Keratinocyte (primary cell): ENCODE measurements around the gene NMBR. TPM values are rescaled to one million over a fixed set of nuclear protein-coding genes. Genes with fewer than 3 reads are reported as not detected.
"Not testable (repeated sequence)": the region's sequence is repeated elsewhere in the genome, so short reads cannot be mapped to it uniquely, and the experiment has no call there.

ENCODE experiments used
- DNase-seq: peaks from one replicate; pipeline ENCODE4 v3.0.0-alpha.2; 2011; ENCODE audit warnings: low read depth, missing footprints, low spot score
- FAIRE-seq: peaks from 2 replicates; lab custom pipeline; 2011; peaks lifted over from hg19 to GRCh38; lab: Jason Lieb, UNC
- H2AFZ ChIP-seq: 2 replicates; pipeline ENCODE4 v1.6.0; 2012; ENCODE audit warnings: low read length, control low read depth, inconsistent platforms; ENCODE audit not compliant: control insufficient read depth
- H3K27ac ChIP-seq: 2 replicates; pipeline ENCODE4 v1.5.1; 2011; ENCODE audit warnings: low read length; ENCODE audit not compliant: control insufficient read depth, insufficient read depth
- H3K27me3 ChIP-seq: 3 replicates; pipeline ENCODE4 v1.6.0; 2011; ENCODE audit warnings: low read length; ENCODE audit not compliant: control insufficient read depth, insufficient read depth; ENCODE audit errors: extremely low read depth
- H3K36me3 ChIP-seq, 2 experiments: 2 replicates in 1 of 2; 3 replicates in 1 of 2; pipeline ENCODE4 v1.5.1; 2011; ENCODE audit warnings: low read length in 2 of 2, mild to moderate bottlenecking in 1 of 2; ENCODE audit not compliant: control insufficient read depth in 2 of 2, insufficient read depth in 2 of 2; ENCODE audit errors: extremely low read depth in 1 of 2
- H3K4me1 ChIP-seq: 3 replicates; pipeline ENCODE4 v1.5.1; 2011; ENCODE audit warnings: low read length; ENCODE audit not compliant: control insufficient read depth, insufficient read depth; ENCODE audit errors: extremely low read depth
- H3K4me2 ChIP-seq: 3 replicates; pipeline ENCODE4 v1.6.0; 2011; ENCODE audit warnings: low read depth, low read length; ENCODE audit not compliant: control insufficient read depth, insufficient read depth; ENCODE audit errors: extremely low read depth
- H3K4me3 ChIP-seq, 3 experiments: fragments of 200-600 bp in 1 of 3; sonication (generic) in 1 of 3; 2 replicates in 2 of 3; 3 replicates in 1 of 3; pipeline ENCODE4 v1.5.1; 2011 to 2016; ENCODE audit warnings: low read length in 3 of 3, mild to moderate bottlenecking in 3 of 3, control low read depth in 2 of 3, inconsistent platforms in 1 of 3, low read depth in 1 of 3, mixed read lengths in 1 of 3, mixed run types in 1 of 3, moderate library complexity in 1 of 3; ENCODE audit not compliant: control insufficient read depth in 2 of 3, insufficient read depth in 2 of 3; ENCODE audit errors: extremely low read depth in 1 of 3
- H3K79me2 ChIP-seq: 2 replicates; pipeline ENCODE4 v1.6.0; 2012; ENCODE audit warnings: low read length; ENCODE audit not compliant: control insufficient read depth, insufficient read depth
- H3K9ac ChIP-seq: 3 replicates; pipeline ENCODE4 v1.6.0; 2011; ENCODE audit warnings: low read length; ENCODE audit not compliant: control insufficient read depth, insufficient read depth; ENCODE audit errors: extremely low read depth
- H3K9me1 ChIP-seq: 3 replicates; pipeline ENCODE4 v1.6.0; 2011; ENCODE audit warnings: low read length; ENCODE audit not compliant: control insufficient read depth, insufficient read depth; ENCODE audit errors: extremely low read depth
- H3K9me3 ChIP-seq: 2 replicates; pipeline ENCODE4 v1.5.1; 2012; ENCODE audit warnings: low read depth, low read length; ENCODE audit not compliant: control insufficient read depth
- H4K20me1 ChIP-seq: 3 replicates; pipeline ENCODE4 v1.6.0; 2011; ENCODE audit warnings: low read length; ENCODE audit not compliant: control insufficient read depth, insufficient read depth; ENCODE audit errors: extremely low read depth
- EZH2 ChIP-seq: IDR thresholded peaks from one replicate; pipeline ENCODE4 v1.6.1; 2012; ENCODE audit warnings: inconsistent platforms, mild to moderate bottlenecking, low read length, moderate library complexity
- dilution Hi-C: fragments of 300-500 bp; cut with MboI; formaldehyde crosslinking; loops from one replicate; pipeline ENCODE4 v1.7.0; 2020; ENCODE audit warnings: low sequenced_read_pairs; ENCODE audit not compliant: extremely low pct_ligation_motif_present
- polyA plus RNA-seq, 5 experiments: library from polyadenylated mRNA; depleted of rRNA in 3 of 5; stranded (reverse) in 3 of 5; stranded (forward) in 1 of 5; unstranded in 1 of 5; fragments of >200 nt; gene quantifications; 1 replicate in 1 of 5; 2 replicates in 3 of 5; 3 replicates in 1 of 5; pipeline versions ENCODE4 v1.2.1 to v1.2.3, GENCODE V29; 2011 to 2012; ENCODE audit warnings: missing spikeins in 2 of 5, low read depth in 1 of 5, low replicate concordance in 1 of 5
- TF ChIP-seq, protein P1 (sequence below), 3 experiments: IDR thresholded peaks in 1 of 3; conservative IDR thresholded peaks in 1 of 3; optimal IDR thresholded peaks in 1 of 3; 2 replicates in 2 of 3; 3 replicates in 1 of 3; pipeline versions ENCODE3 to v1.5.1; 2011; ENCODE audit warnings: low read length in 3 of 3, mild to moderate bottlenecking in 3 of 3, moderate library complexity in 2 of 3, control low read depth in 1 of 3, inconsistent platforms in 1 of 3; ENCODE audit not compliant: insufficient read depth in 2 of 3; ENCODE audit errors: extremely low read depth in 1 of 3

NMBR gene
- polyA plus RNA-seq, 1 donor (not counting 4 experiments of a cell fraction or from before 2014, with no cell fraction given): not detected

- no peak overlapping the region for H2AFZ ChIP-seq
- H3K9me1 ChIP-seq: no peaks in the 10 kb centered on the region
- peaks cover 0 to 4% of the 10 kb centered on the region in 2 experiments for H3K36me3 ChIP-seq
- H3K4me3 ChIP-seq: no peak overlapping the region
- DNase-seq (peak; percentile 17), FAIRE-seq (no peak)
- no peaks in the 10 kb centered on the region for H4K20me1 ChIP-seq
- no peaks in the 10 kb centered on the region for H3K9me3 ChIP-seq
- no peak overlapping the region for H3K9ac ChIP-seq
- peaks cover 19% of the 10 kb centered on the region for H3K4me1 ChIP-seq
- dilution Hi-C loops: no loop called here
- no peak overlapping the region for H3K27ac ChIP-seq
- no peak overlapping the region for H3K4me2 ChIP-seq
- TF ChIP-seq, protein P1, sequence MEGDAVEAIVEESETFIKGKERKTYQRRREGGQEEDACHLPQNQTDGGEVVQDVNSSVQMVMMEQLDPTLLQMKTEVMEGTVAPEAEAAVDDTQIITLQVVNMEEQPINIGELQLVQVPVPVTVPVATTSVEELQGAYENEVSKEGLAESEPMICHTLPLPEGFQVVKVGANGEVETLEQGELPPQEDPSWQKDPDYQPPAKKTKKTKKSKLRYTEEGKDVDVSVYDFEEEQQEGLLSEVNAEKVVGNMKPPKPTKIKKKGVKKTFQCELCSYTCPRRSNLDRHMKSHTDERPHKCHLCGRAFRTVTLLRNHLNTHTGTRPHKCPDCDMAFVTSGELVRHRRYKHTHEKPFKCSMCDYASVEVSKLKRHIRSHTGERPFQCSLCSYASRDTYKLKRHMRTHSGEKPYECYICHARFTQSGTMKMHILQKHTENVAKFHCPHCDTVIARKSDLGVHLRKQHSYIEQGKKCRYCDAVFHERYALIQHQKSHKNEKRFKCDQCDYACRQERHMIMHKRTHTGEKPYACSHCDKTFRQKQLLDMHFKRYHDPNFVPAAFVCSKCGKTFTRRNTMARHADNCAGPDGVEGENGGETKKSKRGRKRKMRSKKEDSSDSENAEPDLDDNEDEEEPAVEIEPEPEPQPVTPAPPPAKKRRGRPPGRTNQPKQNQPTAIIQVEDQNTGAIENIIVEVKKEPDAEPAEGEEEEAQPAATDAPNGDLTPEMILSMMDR (optimal IDR thresholded peaks at IDR 0.05 in 1 of 3, IDR thresholded peaks at IDR 0.05 in 1 of 3, conservative IDR thresholded peaks at IDR 0.05 in 1 of 3; ENCODE audit: extremely low read depth in 1 of 3, insufficient read depth in 2 of 3, low read length in 3 of 3): no peak
- TF ChIP-seq EZH2: no peak
- no peaks in the 10 kb centered on the region for H3K27me3 ChIP-seq
- H3K79me2 ChIP-seq: peaks cover 90% of the 10 kb centered on the region
These were observed 5.8 kb upstream of the NMBR start for GRCh38 chr6:142152746-142153145.

DNA sequence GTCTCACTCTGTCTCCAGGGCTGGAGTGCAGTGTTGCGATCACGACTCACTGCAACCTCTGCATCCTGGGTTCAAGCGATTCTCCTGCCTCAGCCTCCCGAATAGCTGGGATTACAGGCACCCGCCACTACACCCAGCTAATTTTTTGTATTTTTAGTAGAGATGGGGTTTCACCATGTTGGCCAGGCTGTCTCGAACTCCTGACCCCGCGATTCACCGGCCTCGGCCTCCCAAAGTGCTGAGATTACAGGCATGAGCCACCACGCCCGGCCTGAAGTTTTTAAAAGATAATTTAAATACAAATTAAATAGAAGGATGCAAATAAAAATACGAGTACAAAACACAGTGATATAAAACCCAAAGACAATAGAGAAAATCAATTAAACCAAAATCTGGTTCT is 5.4 kb downstream of the NMBR start:
- H3K36me3 ChIP-seq, H3K9me3 ChIP-seq, H3K27me3 ChIP-seq, H3K79me2 ChIP-seq, H3K27ac ChIP-seq, H2AFZ ChIP-seq, FAIRE-seq, H4K20me1 ChIP-seq, DNase-seq, H3K9ac ChIP-seq, dilution Hi-C loops, H3K4me1 ChIP-seq, H3K4me2 ChIP-seq, H3K9me1 ChIP-seq, H3K4me3 ChIP-seq: not testable (repeated sequence)

DNA sequence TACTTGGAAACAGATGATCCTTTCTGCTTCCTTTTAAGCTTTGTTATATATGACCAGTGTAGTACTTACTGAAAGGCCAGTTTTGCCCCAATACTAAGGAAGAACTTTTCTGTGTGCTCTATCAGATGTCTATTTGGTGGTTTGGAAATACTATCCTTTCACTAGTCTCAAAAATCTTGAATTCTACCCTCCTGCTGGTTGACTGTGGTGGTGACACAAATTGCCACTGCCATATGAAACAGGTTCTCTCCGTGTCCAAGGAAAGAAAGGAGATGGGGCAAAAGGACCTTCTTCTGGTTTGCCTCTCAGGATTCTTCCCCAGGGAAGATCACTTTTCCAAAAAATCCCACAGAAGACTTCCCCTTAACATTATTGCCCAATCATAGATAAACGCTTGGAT is 8.0 kb downstream of the NMBR start:
- dilution Hi-C loops: no loop called here
- Histone ChIP-seq H3K4me3 (no peak overlapping the region), H3K9me1 (no peaks in the 10 kb centered on the region), H3K79me2 (no peaks in the 10 kb centered on the region), H3K27ac (no peak overlapping the region), H3K9me3 (no peaks in the 10 kb centered on the region), H3K36me3 (no peaks in the 10 kb centered on the region), H2AFZ (no peak overlapping the region), H3K9ac (no peak overlapping the region), H3K4me2 (no peak overlapping the region), H3K4me1 (no peaks in the 10 kb centered on the region), H3K27me3 (no peaks in the 10 kb centered on the region), H4K20me1 (no peaks in the 10 kb centered on the region)
- TF ChIP-seq EZH2: no peak
- TF ChIP-seq, protein P1 (optimal IDR thresholded peaks at IDR 0.05 in 1 of 3, IDR thresholded peaks at IDR 0.05 in 1 of 3, conservative IDR thresholded peaks at IDR 0.05 in 1 of 3; ENCODE audit: extremely low read depth in 1 of 3, insufficient read depth in 2 of 3, low read length in 3 of 3): no peak
- FAIRE-seq (no peak), DNase-seq (no peak)
